T1000 (cell line): ENCODE results near the gene KRTAP27-1.

ENCODE experiments used
- DNase-seq: peaks from one replicate; lab custom pipeline; 2025; ENCODE audit warnings: mixed read lengths; lab: John Stamatoyannopoulos, UW

The KRTAP27-1 gene

GRCh38 chr21:30289215-30289614 is 48.3 kb downstream of the KRTAP27-1 start, which contains the start of gene KRTAP25-1:
TSS of gene KRTAP25-1 (minus strand) at chr21:30289514. CDS start at chr21:30289490, 24 bp downstream.
- no peak for DNase-seq
